GM21390 (cell line): ENCODE results near the gene PCNA.

Source experiments
- ATAC-seq: cut with Tn5 transposase; IDR thresholded peaks from one replicate; pipeline ENCODE4 v1.9.1; 2021; ENCODE audit not compliant: unreplicated experiment

Gene PCNA

DNA sequence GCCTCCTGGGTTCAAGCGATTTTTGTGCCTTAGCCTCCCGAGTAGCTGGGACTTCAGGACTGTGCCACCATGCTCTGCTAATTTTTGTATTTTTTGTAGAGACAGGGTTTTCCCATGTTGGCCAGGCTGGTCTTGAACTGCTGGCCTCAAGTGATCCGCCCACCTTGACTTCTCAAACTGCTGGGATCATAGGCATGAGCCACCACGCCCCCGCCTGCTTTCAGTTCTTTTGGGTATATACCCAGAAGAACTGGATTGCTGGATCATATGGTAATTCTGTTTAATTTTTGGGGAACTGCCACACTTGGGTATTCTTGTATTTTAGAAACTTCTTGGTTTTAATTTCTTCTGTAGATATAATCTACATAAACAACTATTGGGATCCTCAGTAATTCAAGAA, 24.1 kb upstream of the PCNA start:
- no peak for ATAC-seq

DNA sequence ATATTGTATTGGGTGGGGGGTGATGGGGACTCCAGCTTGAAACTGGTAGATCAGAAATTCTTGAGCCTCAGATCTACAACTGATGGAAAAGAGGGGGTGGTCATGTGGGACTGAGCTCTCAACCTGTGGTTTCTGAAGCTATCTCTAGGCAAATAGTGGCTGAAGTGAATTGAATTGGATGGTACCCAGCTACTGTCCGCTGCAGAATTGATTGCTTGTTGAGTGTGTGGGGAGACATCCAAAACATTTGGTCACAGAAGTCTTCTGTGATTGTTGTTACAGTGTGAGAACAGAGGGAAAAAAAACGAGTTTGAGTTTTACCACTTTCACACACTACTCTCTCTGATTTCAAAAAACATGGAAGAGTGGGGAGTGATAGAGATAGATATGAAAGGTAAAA, 21.9 kb upstream of the PCNA start:
- ATAC-seq = no peak

GRCh38 chr20:5140195-5140594, 20.4 kb upstream of the PCNA start:
- ATAC-seq = no peak

DNA sequence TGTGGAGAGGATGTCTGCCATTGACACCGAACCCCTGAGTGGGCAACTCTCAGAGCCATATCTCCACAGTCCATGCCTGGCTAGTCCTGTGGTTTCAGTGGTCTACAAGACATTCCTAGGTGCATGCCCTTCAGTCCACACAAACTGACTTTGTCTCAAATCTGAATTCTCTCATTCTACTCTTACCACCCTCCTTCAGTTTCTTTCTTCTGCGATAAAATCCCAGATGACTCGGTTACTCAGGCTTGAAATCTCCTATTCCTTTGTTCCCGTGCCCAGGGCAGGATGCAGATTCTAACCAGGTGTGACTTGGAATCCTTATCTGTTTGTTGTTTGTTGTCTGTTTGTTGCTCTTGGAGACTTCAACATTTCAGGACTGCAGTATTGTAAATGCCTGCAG, 16.3 kb upstream of the PCNA start:
- ATAC-seq = no peak

DNA sequence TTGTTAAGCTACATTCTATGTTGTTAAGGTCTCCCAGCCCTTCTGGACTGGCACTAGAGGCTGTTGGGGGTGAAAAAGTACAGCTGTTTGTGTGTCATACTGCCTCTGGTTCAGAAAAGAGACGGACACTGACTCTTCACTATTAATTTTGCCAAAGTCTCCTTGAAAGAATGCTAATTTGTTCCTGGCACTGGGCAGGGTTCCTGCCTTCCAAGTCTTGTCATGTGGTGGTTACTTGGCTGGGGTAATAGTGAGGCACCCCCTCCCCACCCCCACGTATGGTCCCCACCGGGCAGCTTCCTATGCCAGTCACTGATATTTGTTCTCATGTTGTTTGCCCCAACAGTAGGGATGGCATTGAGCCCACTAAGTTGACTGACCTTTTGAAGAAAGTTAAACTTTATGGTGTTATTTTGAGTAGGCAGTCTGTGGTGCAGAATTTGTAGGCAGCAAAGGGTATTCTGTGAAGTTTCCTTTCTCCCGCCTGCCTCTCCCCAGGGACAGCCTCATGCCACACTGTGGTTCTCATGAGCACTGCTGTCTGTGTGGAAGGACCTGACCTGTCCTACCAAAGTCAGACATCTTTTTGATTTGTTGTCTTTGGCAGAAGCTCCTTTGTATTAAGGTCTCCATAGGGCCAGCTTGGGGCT, 15.7 kb upstream of the PCNA start:
- ATAC-seq = no peak

GRCh38 chr20:5133998-5134397, 14.2 kb upstream of the PCNA start:
- no peak for ATAC-seq

DNA sequence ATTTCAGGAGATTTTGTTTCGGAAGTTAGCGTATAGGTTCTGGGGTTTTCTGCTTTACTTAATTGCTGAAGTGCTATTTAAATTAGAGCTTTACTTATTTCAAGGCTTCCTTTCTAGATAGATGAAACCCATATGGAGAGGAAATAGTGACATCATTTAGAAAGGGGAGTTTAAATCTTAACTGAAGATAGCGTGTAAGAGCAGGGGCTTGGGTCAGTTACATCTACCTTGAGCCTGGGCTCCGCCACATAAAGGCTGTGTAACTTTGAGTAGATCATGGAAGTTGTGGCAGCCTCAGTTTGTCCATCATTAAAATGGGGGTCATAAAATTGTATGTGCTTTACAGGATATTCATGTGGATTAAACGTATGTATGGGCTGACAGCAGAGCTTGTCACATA, 11.7 kb upstream of the PCNA start:
- ATAC-seq = no peak

- ATAC-seq = no peak
Observed at GRCh38 chr20:5128886-5129285, 9.1 kb upstream of the PCNA start.

GRCh38 chr20:5127859-5128424, 8.2 kb upstream of the PCNA start:
- ATAC-seq = no peak

DNA sequence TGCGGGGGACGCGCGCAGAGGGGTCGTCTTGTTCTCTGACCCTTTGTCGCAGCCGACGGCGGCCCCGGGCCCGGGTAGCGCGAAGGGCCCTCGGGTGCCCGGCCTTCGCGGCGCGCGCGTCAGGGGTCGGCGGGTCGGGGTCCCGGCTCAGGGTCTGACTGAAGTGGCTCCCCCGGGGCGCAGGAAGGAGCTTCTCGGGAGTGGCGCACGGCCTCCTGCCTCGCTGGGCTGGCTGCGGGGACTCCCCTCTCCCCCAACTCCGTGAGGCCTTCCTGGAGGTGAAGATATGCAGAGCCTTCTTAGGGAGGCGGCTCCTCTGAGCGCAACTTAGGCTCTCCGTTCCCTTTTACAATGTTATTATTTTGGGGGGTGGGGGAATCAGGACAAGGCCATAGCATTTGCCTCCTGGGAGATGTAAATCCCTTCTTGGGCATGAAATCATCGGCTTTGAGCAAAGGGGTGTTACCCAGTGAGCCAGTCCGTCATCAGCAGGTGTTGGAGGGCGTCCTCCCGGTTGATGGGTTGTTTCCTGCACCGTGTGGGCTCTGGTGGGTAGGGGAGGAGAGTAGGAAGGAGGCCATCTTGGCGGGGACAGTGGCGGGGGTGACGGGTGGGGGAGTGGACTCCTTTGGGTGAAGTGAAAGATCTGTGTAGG, 7.6 kb upstream of the PCNA start:
- ATAC-seq = peak; percentile 38

DNA sequence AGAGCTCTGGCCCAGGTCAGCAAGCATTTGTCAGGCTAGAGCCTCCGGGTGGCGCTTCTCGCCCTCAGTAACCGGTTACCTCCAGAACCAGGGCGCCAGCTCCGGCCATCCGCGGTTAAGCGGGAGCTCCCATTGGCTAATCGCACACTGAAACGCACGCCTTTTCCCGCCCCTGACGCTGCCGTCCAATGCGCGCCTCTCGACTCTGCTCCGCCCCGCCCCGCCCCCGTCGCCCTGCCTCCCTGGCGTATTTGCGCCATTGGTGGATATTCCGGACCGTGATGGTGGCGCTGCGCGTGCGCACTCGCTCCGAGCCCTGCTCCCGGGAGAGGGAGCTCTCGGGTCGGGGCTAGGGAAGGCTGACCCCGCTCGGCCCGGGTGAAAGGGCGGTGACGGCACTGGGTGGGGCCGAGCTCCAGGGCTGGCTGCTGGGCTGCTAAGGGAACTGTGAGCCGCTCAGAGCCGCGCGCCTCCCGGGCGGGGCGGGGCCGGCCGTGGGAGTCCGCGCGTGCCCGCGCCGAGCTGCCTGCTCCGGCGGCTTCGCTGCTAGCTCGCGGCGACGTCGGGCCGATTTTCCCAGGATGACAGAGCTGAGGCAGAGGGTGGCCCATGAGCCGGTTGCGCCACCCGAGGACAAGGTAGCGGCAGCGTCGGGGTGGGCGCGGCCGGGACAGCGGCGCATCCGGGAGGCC, 6.9 kb upstream of the PCNA start, which contains the start of gene CDS2:
TSS of gene CDS2 (plus strand) at position 497 of the 692 bp plus-strand sequence. CDS start at position 582, 85 bp downstream.
- peak; percentile 87 for ATAC-seq

DNA sequence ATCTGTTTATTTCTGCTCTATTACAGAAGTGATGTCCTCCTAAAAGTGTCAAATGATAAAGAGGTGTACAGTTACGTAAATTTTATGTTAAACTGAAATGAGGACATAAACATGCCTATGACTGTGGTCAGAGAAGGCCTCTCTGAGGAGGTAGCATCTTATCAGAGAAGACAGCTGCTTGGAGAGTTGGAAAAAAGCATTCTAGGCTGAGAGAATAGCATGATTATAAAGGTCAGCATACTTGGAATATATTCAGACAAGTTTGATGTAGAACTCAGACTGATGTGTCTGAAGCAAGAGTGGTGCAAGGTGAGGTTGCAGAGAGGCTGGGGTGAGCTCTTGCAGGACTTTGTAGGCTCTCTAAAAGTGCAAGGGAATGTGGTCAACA, 3.1 kb upstream of the PCNA start:
- no peak for ATAC-seq

- no peak for ATAC-seq
Observed at GRCh38 chr20:5120185-5120476, 373 bp upstream of the PCNA start.

DNA sequence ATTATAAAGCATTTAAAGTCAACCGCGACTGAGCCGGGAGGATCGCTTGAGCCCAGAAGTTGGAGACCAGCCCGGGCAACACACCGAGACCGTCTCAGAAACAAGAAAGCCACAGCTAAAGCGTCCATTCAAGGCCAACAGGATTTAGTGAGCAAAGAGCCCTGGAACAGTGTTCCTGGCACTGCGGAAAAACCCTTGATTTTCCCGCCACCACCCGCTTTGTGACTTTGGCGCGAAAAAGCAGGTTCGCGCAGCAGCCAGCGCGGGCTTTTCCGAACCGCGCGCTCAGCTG, 669 bp downstream of the PCNA start:
- no peak for ATAC-seq

DNA sequence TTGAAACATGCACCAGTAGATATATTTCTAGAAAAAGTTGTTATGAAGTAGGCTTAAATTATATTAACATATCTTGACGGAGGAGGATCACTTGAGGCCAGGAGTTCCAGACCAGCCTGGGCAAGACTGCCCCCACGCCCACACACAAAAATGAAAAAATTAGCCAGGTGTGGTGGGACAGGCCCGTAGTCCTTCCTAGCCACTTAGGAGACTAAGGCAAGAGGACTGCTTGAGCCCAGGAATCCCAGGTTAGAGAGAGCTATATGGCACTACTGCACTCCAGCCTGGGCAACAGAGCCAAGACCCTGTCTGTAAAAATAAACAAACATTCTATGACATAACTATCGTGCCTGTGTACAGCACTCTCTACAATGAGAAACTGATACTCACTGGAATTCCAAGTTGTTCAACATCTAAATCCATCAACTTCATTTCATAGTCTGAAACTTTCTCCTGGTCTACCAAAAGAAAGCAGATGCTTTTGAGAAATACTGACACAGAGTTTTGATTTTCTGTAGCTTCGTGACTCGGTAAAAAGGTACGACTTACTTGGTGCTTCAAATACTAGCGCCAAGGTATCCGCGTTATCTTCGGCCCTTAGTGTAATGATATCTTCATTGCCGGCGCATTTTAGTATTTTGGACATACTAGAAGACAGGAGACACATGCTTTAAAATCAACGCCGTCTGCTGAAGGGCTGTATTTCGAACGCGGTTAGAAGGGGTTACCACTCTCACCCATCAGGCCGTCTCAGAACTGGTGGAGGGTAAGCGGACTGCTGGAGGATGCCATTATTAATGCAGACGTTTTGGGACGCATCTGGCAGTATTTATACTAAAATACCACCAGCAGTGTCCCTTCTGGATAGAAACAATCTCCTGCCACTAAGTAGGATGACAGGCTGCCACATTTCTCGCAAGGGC, 1.3 kb downstream of the PCNA start:
- no peak for ATAC-seq

DNA sequence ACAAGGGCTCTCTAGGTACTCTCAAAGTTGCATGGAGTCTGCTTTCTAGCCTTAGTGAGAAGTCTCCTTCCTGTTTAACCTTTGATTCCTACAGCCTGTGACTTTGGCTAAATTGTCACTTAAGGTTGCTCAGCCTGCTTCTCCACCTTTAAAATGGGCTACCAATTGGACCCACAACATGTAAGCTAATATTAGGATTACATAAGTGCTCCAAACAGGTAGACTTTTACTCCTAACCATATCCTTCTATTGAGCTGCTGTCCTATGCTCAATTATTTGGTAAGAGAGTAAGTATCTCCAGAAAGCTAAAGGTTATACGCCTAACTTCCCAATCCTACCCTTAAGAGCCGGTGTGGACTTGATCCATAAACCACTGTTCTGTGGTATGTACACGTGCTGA, 2.9 kb downstream of the PCNA start:
- no peak for ATAC-seq

DNA sequence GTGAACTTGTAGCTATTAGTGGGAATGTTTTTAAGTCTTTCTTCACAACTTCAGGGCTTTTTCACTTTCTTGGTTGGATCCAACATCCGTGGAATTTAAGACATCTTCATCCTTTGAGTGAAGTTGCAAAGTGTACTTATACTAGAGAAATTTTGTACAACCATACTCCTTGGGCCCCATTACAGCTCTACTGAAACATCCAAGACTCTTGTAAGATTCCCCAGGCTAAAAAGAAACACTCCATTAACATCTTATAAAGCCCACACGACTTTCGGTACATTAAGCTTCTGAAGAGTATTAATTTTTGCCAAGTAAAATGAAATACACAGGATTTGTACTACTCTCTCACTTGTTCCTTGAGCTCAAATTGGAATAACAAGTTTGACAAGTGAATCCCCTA, 5.4 kb downstream of the PCNA start:
- ATAC-seq = no peak

DNA sequence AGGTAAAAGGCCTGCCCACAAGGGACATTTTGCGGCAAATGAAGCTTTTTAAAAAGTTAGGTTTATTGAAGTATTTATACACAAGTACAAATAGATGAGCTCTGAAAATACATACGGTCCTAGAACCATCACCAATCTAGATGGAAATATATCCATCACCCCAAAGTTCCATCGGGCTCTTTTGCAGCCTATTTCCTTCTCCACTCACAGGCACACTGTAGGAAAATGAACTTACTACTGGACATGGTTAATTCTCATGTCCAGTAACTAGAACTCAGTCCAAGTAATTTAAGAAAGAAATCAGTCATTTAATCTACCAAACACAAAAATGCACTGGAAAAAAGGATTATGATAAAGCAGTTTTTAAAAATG, 6.2 kb downstream of the PCNA start:
- ATAC-seq = no peak

DNA sequence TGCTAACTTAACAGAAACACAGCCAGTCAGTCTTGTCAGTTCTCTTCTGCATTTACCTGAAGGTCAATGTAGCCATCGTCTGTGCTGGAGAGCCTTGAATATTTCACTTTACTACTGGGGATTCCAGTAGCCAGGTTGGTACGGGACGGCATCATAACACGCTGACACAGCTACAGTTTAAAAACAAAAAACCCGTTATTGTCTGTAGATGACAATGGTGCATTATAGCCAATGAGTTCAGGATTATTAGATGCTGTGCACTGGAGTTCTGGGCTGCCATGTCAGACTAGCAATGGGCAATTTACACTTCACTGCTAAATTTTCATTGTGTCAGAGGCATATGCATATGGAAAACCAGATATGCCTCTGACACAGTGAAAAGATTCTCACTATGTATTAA, 10.5 kb downstream of the PCNA start:
- no peak for ATAC-seq

- ATAC-seq = no peak
Observed at GRCh38 chr20:5104479-5104878, 15.3 kb downstream of the PCNA start.

DNA sequence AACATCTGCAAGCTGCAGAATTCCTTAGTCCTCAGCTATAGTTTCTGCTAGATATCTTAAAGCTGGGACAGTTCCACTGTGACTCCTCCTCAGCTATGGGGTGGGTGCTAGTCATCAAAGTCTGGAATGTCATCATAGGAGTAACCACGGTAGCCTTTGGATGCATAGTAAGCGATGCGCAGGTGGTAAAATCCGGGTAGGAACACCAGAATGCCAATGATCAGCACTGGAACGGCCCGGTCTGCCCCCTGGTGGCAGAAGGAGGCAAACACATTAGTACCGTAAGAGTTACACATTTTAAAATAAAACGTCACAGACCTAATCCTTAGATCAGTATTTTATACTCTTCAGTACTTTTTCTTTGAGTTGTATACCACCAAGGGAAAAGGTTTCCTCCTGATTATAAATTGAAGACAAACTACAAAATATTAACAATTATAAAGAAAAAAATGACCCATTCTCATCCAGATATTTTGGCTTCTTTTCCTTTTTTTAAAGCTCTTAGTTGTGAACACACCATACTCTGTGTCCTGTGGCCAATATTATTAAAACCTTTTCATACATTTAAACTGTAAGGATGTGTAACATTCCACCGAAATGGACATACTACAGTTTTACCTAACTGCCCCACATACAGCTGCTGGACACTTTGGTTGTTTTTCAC, 18.9 kb downstream of the PCNA start:
- ATAC-seq = no peak
